Measurements from ENCODE around the gene ABHD17A.

ABHD17A gene

DNA sequence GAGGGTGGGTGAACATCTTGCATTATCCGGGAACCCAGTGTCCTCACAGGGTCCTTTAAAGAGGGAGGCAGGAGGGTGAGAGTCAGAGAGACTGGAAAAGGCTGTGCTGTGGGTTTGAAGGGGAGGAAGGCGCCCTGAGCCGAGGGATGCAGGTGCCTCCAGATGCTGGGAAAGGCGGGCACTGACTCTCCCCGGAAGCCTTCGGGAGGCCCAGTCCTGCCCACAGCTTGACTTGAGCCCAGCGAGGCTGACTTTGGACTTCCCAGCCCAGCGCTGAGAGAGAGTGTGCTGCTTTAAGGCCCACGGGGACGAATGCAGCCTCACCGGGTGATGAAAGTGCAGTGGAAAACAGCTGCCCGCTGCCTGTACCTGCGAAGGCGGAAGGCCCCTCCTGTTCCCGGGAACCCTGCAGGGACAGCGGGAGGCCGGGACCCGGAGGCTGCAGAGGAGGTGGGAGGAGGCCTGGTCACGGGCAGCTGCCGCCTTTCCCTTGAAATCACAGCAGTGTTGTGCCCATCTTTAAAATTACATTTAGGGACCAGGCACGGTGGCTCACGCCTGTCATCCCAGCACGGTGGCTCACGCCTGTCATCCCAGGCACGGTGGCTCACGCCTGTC, 53.1 kb downstream of the ABHD17A start:
- no peak for DNase-seq

DNA sequence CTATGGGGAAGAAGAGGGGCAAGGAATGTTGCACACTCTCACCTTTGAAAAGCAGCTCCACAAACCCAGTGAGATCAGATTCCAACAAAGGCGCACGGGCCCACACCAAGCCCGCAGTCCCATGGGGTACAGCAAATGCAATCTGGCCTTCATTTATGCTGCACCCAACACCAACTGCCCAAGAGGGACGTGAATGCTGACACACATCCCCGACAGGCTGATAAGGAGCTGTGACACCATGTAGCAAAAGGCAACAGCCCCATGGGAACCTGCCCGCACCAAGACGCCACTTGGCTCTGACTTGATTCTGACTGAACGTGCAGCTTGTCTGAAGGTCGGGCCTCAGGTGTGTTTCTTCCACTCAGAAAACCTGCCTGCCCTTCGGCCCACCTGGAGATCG, 54.3 kb downstream of the ABHD17A start:
- no peak for DNase-seq

DNA sequence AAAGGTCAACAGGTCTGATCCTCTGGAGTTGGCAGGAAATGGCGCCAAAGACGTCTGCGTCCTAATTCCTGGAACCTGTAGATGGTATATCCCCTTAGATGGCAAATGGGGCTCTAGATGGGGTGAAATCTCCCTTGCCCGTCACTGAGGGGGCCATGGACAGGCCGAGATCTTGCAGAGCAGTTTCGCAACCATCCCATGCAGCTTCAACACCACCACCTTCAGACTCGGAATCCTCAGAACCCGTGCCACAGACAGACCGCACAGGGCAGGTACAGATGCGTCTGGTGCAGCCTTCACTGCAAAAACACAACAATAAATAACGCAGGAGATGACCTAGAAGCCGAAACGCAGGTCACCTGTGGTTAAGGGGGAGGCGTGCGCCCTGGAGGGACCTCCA, 54.7 kb downstream of the ABHD17A start:
- DNase-seq: no peak

DNA sequence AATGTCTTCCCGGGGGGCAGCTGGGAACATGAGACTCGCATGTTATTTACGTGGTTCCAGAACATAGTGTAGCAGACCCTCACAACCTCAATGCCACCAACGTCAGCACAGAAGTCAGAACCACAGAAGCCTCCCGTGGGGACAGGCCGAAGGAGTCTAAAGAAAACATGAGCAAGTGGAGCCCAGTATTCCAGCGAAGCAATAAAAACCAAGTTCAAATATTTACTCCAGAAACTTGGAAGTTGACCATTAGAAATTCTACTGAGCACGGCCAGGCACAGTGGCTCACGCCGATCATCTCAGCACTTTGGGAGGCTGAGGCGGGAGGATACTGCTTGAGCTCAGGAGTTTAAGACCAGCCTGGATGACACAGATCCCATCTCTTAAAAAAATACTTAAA, 55.3 kb downstream of the ABHD17A start:
- no peak for DNase-seq

DNA sequence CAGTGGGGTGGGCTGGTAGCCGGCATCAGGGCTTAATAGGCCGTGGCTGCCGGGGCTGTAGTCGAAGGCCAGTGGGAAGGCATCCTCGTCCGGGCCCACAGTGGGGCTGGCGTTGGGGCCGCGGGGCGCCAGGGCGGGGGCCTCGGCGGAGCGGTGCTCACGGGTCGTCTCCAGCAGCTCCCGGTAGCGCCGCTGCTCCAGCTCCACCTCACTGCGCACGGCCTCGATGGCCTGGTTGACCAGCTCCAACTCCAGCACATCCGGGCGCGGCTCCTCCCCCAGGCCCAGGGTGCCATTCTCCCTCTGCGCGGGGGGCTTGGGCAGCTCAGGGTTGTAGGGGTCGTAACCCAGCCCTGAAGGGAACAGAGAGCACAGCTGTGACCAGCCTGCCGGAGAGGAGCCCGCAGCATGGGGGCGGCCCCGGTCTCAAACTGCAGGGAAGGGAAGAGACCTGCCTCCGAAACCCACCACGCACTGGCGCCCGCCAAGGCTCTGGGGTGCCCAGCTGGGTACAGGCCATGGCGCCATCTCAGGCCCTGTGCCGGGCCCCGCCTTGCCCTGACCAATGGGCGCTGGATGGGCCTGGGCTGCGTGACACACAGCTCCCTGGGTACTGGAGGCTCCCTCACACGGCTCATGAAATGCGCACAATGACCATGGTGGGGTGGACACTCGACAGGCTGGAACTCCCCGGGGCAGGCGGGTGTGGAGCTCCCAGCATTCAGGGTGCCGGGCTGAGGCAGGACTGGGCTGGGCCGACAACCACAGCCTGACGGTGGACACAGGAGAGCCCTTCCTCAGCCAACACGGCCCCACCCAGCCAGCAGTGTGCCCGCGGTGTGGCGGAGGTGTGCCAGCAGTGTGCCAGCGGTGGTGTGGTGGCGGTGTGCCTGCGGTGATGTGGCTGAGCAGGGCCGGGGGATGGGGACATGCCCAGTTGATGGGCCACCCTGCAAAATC, 56.7 kb downstream of the ABHD17A start:
- DNase-seq: no peak

DNA sequence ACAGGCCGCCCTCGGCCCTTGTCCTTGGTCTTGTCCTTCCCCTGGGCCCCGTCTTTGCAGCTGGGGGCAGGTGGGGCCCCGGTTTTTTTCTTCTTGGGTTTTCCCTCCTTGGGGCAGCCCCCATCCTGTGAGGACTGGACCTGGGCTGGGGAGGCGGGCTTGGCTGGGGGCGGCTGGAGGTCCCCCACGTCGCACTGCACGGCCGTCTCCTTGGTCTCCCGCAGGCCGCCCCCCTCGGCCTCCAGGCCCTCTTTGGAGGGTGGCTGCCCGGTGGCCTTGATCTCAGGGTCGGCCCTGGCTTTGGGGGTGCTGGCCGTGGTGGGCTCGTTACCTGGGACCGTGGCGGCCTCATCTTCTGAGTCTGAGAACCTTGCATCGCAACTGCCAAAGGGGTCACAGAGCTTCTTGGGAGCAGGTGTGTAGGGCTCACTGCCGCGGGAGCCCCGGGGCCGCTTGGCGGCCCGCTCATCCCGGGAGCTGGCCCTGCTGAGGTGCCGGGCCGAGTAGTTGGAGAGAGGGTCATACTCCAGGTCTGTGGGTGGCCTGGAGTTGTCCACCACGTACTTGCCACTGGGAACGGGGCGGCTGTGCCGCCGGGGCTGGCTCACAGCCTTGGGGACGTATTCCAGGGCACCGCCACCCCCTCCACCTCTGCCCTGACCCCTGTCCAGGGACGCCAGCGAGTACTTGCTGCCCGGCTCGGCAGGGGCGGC, 57.6 kb downstream of the ABHD17A start:
- DNase-seq: no peak
